NCI-H1436 treated with DMSO at 0.1 percent for 48 hours (cell line): ENCODE measurements around the gene PPIL1.
A peak's percentile ranks its signal among the peaks of the same experiment; 100 is the strongest.
"Not testable (repeated sequence)": the region's sequence is repeated elsewhere in the genome, so short reads cannot be mapped to it uniquely, and the experiment has no call there.

Experiments
- DNase-seq: peaks from one replicate; lab custom pipeline; 2025; lab: John Stamatoyannopoulos, UW

The PPIL1 gene

DNA sequence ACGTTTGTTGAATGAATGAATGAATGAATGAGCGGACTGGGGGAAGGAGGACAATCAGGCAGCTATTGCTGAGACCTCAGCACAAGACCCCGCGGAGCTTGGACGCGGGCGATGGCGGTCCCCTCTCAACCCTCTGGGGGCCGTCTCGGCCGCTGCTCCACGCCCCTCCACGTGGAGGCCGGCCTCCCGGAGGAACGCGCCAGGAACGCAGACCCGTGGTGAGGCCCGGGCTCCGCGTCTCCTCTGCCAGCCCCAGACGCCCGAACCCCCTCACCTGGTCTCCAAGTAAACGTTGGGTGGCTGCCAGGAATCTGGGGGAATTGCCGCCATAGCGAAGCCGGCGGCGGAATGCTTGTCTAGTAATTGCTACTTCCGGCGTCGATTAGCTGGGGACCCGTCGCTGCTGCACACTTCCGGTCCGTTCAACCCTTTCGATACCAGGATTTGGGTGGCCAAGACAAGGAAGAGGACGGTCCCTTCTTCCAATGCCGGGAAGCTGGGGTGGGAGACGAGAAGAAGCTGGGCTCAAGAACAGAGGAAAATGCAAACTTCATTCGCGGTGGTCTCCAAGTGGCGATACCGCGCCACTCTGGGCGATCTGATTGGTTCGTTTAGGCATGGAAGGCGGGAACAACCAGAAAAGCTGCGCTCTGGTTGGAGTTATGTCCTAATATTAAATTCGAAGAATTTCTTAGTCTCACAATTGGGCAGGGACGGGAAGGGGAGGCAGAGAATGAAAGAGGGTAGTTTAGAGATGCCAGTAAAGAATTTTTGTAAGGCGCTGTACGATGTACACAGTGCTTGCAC, at the start of gene PPIL1:
TSS of gene PPIL1 (minus strand) at position 361 of the 807 bp plus-strand sequence. CDS start at position 330, 31 bp downstream.
- peak; percentile 79 for DNase-seq

DNA sequence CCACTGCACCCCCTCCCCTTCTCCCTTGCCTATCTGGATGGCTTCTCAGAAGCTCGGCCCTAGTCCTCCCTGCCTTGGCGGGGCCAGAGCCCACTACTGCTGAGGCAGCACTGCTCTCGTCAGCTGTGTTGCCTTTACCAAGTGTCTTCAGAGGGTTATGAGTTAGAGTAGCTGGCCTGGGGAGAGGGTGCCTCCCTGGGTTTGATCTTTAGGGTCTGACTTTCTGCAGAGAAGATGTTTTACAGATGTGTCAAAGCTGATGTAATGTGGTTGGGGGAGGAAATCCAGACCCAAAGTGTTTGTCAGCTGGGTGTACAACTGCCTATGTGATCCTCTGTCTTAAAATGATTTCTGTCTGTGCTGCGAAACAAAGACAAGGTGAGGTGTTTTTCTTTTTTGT, 49.5 kb upstream of the PPIL1 start:
- DNase-seq, result no peak

DNA sequence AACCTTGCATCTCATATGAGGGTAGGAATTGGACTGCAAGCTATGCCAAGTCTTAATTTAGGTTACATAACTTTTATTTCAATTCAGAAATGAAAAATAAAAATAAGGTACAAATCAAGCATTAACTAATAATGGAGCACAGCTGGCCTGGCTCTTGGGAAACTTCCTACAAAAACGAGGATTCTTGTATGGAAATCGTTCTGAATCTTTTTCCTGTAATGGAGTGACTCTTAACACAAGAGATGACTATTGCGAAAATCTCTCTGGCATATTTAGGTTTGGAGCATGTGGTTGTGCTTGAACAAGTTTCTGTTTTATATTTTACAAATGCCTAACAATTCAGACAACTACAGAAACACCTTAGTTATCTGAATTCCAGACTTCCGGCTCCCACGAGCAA, 45.9 kb upstream of the PPIL1 start:
- DNase-seq, result no peak

DNA sequence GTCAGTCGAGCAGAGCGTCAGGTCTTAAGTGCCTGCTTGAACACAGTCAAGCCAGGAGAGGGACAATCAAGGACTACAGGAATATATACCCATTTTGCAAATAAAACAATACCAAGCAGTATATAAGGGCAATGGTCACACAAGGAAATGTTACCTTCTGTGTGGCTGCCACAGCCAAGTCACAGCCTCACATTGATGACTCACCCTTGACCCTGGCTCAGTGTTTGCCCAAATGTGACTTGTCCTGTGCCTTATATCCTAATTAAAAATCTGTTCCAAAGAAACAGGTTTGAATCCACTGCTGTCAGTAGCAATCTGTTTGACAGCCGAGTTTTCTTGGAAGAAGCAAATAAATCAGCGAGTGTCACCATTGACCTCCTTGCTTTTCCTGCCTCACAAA, 45.4 kb upstream of the PPIL1 start:
- DNase-seq, result no peak

DNA sequence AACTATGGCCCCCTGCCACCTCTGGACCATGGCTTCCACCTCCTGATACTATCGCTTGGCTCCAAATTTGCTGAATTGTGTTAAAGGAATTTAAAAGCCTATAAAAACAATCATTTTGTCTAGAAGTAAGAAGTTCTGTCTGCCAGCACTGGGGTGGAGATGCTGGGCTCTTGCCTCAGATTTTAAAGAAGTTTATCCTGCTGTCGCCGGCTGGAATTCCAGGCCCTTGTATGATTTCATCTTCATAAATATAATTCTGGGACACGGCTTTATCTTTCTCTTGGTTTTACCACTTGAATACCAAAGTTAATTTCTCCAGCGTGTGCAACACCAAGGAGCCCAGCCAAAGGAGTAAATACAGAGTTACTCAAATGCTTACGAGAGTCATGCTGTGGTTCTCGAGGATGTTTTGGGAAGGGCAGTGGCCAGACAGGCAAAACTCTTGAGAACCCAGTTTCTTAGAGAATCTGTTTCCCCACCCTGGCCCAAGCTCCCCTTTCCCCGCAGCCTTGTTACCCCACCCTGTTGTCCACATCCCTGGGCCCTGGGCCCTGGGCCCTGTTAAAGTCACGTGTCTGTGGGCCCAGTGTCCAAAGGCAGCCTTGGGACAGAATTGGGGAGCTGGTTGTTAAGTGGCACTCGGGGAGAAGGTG, 43.1 kb upstream of the PPIL1 start:
- DNase-seq, result no peak

DNA sequence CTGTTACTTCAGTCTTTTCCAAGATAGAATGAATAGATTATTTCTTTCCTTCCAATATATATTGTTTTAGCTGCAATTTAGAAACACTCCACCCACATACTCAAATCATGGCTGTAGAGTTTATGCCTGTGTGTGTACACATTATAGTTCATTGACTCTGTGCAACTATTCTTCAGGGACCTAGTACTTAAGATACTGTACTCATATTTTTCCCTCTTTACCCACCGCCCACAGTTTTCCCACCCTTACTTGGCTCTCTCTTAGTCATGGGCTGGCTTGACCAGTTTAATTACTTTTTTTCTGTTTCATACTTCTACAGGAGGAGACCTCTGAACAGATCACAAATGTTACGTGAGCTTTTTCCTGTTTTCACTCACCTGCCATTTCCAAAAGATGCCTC, 41.5 kb upstream of the PPIL1 start:
- DNase-seq, result no peak

DNA sequence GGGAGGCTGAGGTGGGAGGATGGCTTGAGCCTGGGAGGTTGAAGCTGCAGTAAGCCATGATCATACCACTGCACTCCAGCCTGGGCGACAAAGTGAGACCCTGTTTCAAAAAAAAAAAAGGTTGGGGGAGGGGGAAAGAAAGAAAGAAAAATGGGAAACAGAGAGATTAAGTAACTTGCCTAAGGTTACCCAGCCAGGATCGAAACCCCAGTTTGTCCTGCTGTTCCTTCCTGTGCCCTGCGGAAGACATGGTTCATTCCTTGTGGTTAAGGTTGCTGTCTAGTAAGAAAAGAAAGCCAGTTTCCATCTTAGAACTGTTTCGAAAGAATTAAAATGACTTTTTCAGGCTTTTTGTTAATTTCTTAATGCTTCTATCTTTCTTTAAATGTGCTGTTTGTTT, 41.0 kb upstream of the PPIL1 start:
- DNase-seq, result no peak

DNA sequence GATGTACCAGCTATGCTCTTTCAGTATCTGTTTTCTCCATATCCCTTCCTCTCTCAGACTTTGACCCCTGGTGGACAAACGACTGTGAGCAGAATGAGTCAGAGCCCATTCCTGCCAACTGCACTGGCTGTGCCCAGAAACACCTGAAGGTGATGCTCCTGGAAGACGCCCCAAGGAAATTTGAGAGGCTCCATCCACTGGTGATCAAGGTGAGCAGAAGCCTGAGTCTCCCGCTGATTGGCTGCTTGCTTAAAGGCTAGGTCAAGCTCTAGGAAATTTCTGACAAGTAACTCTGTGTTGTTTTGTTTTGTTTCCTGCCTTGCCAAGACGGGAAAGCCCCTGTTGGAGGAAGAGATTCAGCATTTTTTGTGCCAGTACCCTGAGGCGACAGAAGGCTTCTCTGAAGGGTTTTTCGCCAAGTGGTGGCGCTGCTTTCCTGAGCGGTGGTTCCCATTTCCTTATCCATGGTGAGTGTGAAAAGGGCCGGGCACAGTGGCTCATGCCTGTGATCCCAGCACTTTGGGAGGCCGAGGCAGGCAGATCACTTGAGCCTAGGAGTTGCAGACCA, 39.7 kb upstream of the PPIL1 start:
- no peak for DNase-seq

DNA sequence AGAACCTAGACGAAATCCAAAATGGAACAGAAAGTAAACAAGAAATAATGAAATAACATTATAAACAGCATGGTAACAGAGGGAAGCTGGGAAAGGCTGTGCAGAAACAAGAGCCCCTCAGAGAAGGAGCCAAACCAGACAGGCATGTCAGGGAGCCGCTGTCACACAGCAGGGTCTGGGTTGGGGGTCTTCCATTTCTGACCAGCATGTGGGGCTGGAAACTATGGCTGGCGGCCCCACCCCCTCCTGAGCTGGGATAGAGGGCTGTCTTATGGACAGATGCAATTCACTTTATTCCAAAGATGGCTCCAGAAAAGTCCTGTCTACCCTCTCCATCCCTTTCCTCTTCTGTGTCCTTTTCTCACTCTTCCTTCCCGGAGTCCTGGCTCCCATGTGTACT, 38.5 kb upstream of the PPIL1 start:
- DNase-seq, result no peak

DNA sequence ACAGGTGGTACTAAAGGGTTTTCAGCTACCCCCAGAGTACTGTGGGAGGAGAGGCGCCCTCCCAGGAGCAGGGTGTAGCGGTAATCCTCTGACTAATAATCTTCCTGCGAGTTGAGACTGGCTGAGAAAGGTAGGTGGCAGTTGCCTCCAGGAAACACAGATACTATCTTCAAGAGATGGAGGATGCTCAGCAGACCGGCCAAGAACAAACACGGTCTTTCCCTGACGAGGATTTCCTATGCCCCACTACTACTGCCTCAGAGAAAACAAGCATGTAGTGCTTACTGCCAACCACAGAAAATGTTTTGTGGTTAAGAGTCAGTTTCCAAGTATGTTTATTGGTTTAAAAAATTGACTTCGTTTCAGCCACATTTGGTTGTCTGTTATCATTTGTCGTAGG, 38.0 kb upstream of the PPIL1 start:
- DNase-seq, result no peak

DNA sequence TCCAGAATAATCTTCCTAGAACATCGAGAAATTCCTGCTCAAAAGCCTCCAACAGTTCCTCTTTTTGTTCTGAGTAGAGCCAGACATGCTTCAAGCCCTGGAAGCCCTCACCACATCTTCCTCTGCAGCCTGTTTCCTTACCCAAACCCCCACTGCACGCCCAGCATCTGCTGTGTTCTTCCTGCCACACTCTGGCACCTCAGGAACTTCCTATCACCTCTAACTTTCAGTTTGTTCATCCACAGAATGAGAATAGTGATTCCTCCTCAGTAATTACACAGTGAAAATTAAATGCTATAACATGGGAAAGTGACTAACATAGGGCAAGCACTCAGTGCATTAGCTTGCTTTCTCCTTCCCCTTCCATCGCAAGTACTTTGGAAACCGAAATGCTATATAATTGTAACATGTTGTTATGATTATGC, 37.4 kb upstream of the PPIL1 start:
- DNase-seq, result no peak

DNA sequence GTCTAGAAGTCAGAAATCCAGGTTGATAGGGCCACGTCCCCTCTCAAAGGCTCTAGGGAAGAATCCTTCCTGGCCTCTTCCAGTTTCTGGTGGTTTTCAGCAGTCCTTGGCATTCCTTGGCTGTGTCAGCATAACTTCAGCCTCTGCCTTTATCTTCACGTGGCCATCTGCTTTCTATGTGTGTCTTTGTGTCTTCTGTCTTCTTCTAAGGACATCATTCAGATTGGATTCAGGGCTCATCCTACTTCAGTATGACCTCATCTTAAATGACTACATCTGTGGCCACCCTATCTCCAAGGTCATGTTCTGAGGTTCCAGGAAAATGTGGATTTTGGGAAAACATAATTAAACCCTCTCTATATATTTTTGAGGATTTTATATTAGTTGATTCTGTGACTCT, 34.1 kb upstream of the PPIL1 start:
- DNase-seq, result no peak

DNA sequence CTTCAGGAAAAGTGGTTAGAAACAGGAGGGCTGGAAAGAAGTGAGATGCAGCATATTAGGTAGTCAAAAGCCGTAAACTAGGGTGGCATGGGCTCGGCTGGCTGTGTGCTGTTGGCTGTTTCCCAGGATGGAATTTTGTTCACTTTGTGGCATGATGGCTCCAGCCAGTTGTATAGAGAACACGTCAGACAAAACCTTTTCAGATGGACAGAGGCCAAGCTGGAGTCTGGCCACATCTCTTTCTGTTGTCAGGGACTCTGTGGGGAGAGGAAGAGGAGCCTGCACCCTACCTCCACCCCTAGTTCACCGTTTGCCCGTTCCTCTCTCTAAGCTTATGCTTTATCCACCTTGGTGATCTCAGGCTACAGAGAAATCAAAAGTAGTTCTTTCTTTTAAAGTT, 33.2 kb upstream of the PPIL1 start:
- DNase-seq, result no peak

DNA sequence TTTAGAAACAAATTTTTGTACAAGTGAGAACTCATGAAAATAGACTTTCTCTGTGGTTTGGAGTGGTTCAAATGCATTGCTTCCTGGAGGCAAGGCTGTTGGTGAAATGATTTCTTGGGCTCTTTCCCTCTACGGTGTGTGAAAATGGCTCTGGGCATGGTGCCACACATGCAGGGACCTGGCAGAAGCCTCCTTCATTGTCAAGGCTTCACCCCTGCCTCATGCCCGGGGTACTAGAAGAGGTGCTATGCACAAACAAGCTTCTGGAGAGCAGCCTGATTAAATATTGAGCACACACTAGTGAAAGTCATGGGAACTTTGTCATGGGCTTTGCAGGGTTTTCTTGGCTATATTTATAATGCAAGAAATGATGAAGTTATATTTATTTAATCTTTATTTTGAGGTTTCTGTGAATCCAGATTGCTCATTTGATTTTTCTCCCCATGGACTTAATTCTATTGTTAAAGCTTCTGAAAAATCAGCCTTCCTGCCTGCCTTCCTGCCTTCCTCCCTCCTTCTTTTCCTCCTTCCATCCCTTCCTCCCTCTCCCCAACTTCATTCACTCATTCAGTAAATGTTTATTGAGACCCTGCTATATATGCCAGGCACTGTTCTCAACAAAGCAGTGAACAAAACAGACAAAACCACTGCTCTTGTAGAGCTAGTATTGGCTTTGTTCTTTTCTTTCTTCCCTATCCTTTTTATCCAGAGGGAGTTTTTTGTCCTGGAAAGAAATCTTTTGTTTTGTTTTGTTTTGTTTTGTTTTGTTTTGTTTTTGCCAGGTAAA, 32.1 kb upstream of the PPIL1 start:
- no peak for DNase-seq

DNA sequence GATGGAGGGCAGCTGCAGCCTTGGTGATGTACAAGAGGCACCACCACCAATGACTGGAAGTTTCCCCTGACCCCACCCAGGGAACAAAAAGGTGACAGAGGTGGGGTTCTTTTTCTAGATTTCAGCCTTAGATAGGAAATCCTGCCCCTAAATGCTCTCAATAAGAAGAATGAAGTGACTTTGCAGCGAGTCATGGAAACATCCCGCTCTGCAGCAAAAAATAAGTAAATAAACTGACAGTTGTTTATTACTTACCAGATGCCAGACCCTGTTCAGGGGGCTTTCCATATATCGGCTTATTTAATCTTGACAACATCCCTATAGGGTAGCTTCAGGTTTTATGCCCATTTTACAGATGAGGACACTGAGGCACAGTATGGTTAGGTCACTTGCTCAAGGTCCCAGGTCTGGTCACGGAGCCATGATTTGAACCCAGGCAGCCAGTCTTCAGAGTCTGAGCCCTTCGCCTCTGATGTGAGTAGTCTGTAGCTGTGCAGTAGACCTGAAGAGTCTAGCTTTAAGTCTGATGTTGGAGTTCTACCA, 30.3 kb upstream of the PPIL1 start:
- no peak for DNase-seq

DNA sequence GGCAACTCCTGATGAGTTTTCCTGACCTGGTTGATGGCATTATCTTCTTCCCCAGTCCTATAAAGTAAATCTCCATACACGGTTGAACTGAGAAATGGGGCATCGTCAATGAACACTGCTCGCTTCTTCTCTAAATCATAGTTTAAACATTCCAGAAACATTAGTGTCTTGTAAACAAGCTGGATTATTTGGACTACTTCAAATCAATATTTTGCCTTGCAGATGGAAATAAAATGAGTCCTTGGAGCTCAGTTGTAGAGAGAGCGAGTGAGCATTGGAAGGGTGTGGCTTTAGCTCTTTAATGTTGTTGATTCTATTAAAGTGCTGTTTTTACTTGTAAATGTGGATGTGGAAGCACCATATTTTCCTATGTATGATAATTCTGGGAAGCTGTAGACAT, 29.5 kb upstream of the PPIL1 start:
- DNase-seq, result no peak

DNA sequence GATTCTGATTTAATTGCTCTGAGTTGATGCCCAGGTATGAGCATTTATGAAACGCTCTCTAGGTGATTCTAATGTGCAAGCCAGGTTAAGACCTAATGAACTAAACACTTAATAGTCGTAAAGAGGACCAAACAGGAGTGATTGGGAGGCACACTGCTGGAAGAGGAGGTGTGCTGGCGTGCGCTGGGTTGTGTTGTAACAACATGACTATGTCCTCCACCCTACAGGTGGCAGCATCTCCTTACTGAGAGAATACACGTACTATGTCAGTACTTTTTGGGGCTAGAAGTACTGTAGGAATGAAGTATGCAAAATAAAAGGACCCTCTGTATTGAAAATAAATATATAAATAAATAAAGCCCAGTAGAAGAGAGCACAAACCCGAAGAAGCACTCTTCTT, 23.0 kb upstream of the PPIL1 start:
- DNase-seq, result no peak

DNA sequence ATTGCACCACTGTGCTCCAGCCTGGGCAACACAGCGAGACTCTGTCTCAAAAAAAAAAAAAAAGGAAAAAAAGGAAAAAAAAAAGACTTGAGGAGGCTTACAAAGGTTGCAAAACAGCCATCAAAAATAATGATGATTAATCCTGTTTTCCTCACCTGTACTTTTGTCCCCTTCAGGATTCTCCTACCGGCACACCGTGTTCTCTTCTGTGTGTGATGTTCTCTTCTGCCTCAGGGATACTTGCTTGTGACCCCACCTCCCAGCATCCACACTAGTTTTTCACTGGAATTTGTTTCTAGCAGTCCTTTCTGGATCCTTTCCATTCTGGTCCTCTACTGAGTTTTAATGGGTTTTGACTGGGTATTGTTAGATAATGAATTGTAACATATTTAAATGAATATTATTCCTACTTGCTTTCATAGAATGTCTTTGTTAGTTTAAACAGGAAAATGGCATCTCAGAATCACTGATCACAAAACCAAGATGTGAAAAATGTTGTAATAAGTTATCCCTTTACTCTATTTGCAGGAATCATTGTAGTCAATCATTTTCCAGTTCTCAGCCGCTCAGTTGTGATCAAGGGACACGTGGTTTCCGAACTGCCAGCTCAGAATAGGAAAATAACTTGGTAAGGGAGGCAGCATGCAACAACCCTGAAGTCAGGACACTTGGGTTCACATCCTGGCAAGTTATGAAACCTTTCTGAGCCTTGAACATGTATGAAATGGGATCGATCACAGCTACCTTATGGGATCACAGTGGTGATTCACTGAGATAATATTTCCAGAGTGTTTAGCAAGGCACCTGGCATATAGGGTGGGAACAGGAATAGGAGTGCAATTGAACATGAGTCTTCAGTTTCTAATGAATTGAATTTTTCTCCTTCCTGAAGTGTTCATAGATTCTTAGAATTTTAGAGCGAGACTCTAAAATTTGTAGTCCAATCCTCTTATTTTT, 19.7 kb upstream of the PPIL1 start:
- DNase-seq, result no peak

DNA sequence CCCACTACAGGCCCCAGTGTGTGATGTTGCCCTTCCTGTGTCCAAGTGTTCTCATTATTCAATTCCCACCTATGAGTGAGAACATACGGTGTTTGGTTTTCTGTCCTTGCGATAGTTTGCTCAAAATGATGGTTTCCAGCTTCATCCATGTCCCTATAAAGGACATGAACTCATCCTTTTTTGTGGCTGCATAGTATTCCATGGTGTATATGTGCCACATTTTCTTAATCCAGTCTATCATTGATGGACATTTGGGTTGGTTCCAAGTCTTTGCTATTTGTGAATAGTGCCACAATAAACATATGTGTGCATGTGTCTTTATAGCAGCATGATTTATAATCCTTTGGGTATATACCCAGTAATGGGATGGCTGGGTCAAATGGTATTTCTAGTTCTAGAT, 16.6 kb upstream of the PPIL1 start:
- not testable (repeated sequence) for DNase-seq

DNA sequence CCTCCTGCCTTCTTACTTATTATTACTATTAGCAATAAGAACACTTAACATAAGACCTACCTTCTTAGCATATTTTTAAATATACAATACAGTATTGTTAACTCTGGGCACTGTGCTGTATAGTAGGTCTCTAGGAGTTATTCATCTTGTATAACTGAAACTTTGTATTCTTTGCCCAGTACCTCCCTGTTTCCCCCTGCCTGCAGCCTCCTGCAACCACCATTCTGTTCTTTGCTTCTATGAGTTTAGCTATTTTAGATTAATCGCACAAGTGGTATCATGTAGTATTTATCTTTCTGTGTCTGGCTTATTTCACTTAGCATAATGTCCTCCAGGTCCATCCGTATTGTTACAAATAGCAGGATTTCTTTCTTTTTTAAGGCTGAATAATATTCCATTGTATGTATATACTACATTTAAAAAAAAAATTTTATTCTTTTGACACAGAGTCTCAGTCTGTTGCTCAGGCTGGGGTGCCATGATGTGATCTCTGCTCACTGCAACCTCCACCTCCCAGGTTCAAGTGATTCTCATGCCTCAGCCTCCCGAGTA, 15.6 kb upstream of the PPIL1 start:
- DNase-seq, result no peak
